GM15510 (cell line): ENCODE data around the gene RHOXF1.
"Not testable (repeated sequence)": the region's sequence is repeated elsewhere in the genome, so short reads cannot be mapped to it uniquely, and the experiment has no call there.

Source experiments
- POLR2A ChIP-seq: IDR thresholded peaks from 3 replicates; pipeline ENCODE4 v1.6.1; 2011; ENCODE audit warnings: borderline replicate concordance; ENCODE audit not compliant: insufficient read length; ENCODE audit errors: extremely low read depth

The RHOXF1 gene, protein sequence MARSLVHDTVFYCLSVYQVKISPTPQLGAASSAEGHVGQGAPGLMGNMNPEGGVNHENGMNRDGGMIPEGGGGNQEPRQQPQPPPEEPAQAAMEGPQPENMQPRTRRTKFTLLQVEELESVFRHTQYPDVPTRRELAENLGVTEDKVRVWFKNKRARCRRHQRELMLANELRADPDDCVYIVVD

DNA sequence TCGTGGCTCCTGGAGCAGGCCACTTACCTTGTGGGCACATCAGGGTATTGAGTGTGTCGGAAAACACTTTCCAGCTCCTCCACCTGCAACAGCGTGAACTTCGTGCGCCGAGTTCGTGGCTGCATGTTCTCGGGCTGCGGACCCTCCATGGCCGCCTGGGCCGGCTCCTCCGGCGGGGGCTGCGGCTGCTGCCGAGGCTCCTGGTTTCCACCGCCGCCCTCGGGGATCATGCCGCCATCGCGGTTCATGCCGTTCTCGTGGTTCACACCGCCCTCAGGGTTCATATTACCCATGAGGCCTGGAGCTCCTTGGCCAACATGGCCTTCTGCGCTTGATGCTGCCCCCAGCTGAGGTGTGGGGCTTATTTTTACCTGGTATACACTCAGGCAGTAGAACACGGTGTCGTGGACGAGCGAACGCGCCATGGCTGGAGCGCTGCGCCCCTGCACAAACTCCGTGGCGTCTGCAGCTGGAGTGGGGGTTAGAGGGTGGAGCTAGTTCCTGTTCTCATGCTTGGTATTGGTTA is at the start of gene RHOXF1:
Gene RHOXF1, minus strand, starts transcription at position 476 of the 526 bp plus-strand sequence. Its CDS starts 51 bp downstream, at position 425.
- TF ChIP-seq POLR2A = no peak

- not testable (repeated sequence) for TF ChIP-seq POLR2A
Measured at GRCh38 chrX:120158313-120158712, 42.6 kb upstream of the RHOXF1 start, which contains the start of gene RHOXF2. TSS of gene RHOXF2 (plus strand) at chrX:120158613. CDS start at chrX:120158751, 138 bp downstream.

GRCh38 chrX:120147537-120147936 is 31.8 kb upstream of the RHOXF1 start:
- no peak for TF ChIP-seq POLR2A

GRCh38 chrX:120145295-120145925 is 29.7 kb upstream of the RHOXF1 start:
- no peak for TF ChIP-seq POLR2A

DNA sequence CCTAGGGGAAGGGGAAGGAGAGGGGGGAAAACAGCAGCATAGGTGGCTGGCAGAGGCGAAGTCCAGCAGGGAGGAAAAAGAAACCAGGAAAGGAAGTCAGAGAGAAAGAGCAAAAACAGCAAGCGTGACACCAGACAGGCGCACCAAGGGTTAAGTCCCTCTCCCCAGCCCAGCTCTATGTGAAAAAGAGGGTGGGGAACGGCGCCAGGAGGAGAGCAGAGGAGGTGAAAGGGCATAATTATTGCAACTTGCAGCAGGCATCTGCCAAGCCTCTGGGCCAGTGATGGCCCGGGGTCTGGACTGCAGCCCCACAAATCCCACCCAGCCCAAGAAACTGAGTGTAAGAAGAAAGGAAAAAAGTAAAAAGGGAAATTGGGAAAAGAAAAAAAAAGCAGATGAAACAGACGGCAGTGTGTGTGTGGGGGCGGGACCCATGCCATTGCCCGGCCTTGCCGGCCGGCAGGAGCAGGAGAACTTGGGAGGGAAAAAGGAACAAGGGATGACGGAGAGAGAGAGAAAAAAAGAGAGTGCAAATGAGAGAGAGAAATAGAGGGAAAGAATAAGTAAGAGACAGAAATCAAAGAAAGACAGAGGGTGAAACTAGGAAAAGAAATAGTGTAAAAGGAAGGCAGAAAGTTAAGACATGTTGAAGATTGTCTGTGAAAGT is 28.6 kb upstream of the RHOXF1 start:
- no peak for TF ChIP-seq POLR2A

GRCh38 chrX:120140293-120140981 is 24.7 kb upstream of the RHOXF1 start:
- no peak for TF ChIP-seq POLR2A

- TF ChIP-seq POLR2A = no peak
Measured at GRCh38 chrX:120137439-120137838, 21.7 kb upstream of the RHOXF1 start.

GRCh38 chrX:120136840-120137239 is 21.1 kb upstream of the RHOXF1 start:
- no peak for TF ChIP-seq POLR2A

DNA sequence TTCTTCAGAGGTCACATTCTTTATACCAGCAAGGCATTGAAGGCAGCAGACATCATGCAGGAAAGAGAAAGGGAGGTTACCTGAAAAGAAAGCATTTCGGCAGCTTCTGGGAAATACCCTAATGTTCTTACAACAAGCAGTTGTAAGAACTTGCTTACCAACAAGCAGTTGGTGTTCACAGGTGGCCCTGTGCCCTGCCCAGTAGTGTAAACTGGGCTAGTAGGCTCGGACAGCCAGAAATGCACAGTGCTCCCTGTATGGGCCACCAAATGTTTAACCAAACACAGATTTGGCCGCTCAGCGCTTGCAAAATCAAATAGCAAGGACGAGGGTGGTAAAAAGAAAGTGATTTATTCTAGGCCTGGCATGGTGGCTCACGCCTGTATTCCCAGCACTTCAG is 20.4 kb upstream of the RHOXF1 start:
- TF ChIP-seq POLR2A = no peak

- TF ChIP-seq POLR2A = no peak
Measured at GRCh38 chrX:120125444-120125843, 9.7 kb upstream of the RHOXF1 start.

GRCh38 chrX:120120223-120120622 is 4.5 kb upstream of the RHOXF1 start:
- TF ChIP-seq POLR2A = no peak

DNA sequence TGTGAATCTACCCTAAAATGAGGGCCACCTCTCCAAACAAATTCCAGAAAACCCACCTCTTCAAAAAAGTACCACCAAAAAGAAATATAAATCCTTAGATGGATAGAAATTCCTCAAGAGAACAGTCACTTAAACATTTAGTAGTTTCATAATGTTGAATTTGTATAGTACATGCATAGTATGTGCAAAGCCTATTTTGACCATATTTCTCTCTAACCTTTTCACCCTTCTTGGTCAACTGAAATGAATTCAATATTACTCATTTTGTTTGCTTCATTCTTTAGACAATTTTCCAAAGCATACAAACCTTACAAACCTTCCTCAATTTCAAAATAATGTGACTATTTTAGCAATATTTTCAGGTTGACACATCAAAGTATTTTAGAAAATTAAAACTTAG is 4.1 kb downstream of the RHOXF1 start:
- no peak for TF ChIP-seq POLR2A

DNA sequence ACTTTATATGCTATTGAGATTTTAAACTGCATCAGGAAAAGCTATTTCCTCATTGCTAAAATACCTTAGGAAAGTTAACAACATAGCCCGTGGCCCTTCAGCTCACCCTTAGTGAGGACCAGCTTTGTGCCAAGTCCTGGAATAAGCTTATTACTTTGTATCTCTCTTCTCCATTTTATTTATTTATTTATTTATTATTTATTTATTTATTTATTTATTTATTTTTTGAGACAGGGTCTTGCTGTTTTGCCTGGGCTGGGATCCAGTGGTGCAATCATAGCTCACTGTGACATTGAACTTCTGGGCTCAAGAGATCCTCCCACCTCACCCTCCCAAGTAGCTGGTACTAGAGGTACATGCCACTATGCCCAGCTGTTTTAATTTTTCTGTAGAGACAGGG is 6.3 kb downstream of the RHOXF1 start:
- no peak for TF ChIP-seq POLR2A

DNA sequence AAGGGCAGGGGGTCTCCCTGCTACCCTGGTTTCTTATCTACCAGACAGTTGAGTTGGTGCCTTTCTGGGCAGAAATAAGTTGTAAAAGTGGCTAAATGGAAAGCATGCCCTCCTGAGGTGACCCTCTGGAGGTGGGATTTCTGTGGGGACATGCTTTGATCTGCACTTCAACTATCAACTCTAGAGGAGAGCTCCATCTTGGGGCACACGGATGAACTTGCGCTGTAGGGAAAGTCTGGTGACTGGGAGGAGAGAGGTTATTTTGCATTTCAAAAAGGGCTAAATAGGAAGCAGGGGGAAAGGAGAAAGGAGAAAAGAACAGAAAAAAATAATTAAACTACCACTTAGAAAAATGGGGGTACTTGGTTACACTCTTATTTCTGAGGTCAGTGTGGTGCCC is 25.5 kb downstream of the RHOXF1 start:
- no peak for TF ChIP-seq POLR2A
